Gastrocnemius medialis (tissue), 4 donors: ENCODE results near the gene SYNGR2.
A peak's percentile ranks its signal among the peaks of the same experiment; 100 is the strongest.

Experiments
- CTCF ChIP-seq, 5 experiments: fragments of 450-650 bp in 3 of 5; fragments of 200-600 bp in 2 of 5; sonication (generic) in 2 of 5; IDR thresholded peaks in 4 of 5; conservative IDR thresholded peaks in 1 of 5; 1 replicate in 4 of 5; 2 replicates in 1 of 5; pipeline ENCODE4 v1.5.1; 2016 to 2019; ENCODE audit warnings: antibody characterized with exemption in 5 of 5, mild to moderate bottlenecking in 3 of 5, moderate library complexity in 3 of 5
- POLR2A ChIP-seq, 2 donors: fragments of 450-650 bp; IDR thresholded peaks; one replicate each; pipeline ENCODE4 v1.6.1; 2017; ENCODE audit warnings: antibody characterized with exemption in 2 of 2, mild to moderate bottlenecking in 2 of 2, moderate library complexity in 2 of 2

- TF ChIP-seq CTCF (IDR thresholded peaks at IDR 0.05 in 4 of 5, conservative IDR thresholded peaks at IDR 0.05 in 1 of 5) (peak in 2 of 5 experiments; percentile 6 to 15), POLR2A (IDR thresholded peaks at IDR 0.05) (no peak)
Measured at GRCh38 chr17:78174870-78175642, 6.7 kb downstream of the SYNGR2 start.
